PFSK-1 (cell line): ENCODE data around the gene POU2AF1. TPM values are rescaled to one million over a fixed set of nuclear protein-coding genes. Genes with fewer than 3 reads are reported as not detected.

Experiments
- FOXP2 ChIP-seq: optimal IDR thresholded peaks from 2 replicates; pipeline ENCODE3; 2011; ENCODE audit warnings: borderline replicate concordance, control low read depth, inconsistent platforms; ENCODE audit not compliant: insufficient read depth; ENCODE audit errors: extremely low read length, extremely low read depth
- POLR2AphosphoS5 ChIP-seq: IDR thresholded peaks from 2 replicates; pipeline ENCODE4 v1.6.1; 2012; ENCODE audit warnings: low read depth, mild to moderate bottlenecking, control low read depth, low read length, moderate library complexity
- REST ChIP-seq, 2 experiments: IDR thresholded peaks; 2 replicates each; pipeline versions ENCODE4 v1.6.1 to v1.8.0; 2011 to 2012; ENCODE audit warnings: low read depth in 2 of 2, low read length in 2 of 2, control low read depth in 1 of 2, inconsistent platforms in 1 of 2, mild to moderate bottlenecking in 1 of 2, moderate library complexity in 1 of 2; ENCODE audit not compliant: insufficient read depth in 1 of 2
- SIN3A ChIP-seq: IDR thresholded peaks from 2 replicates; pipeline ENCODE4 v1.6.1; 2012; ENCODE audit warnings: mild to moderate bottlenecking, low read length, moderate library complexity, borderline replicate concordance; ENCODE audit not compliant: insufficient read depth
- TAF1 ChIP-seq: IDR thresholded peaks from 2 replicates; pipeline ENCODE4 v1.6.1; 2012; ENCODE audit warnings: low read length, control low read depth, borderline replicate concordance; ENCODE audit not compliant: insufficient read depth
- polyA plus RNA-seq: library from polyadenylated mRNA; unstranded; fragments of >200 nt; gene quantifications from one replicate; pipeline ENCODE4 v1.2.1, GENCODE V29; 2012; ENCODE audit warnings: low read depth, missing spikeins; ENCODE audit not compliant: insufficient read length

Gene POU2AF1
- polyA plus RNA-seq, result 0.41 TPM

GRCh38 chr11:111378861-111379601 lies at the start of gene POU2AF1:
Gene POU2AF1, minus strand, starts transcription at chr11:111379275. Its CDS starts 98 bp downstream, at chr11:111379177.
- TF ChIP-seq FOXP2 (no peak), SIN3A (no peak), TAF1 (no peak)

GRCh38 chr11:111428113-111428876 lies 49.2 kb upstream of the POU2AF1 start:
- TF ChIP-seq TAF1 (no peak), POLR2AphosphoS5 (no peak), FOXP2 (no peak), REST (IDR thresholded peaks at IDR 0.05; ENCODE audit: insufficient read depth in 1 of 2, low read depth in 2 of 2, low read length in 2 of 2) (no peak), SIN3A (no peak)

- TF ChIP-seq REST (IDR thresholded peaks at IDR 0.05; ENCODE audit: insufficient read depth in 1 of 2, low read depth in 2 of 2, low read length in 2 of 2), result no peak
- TF ChIP-seq FOXP2, result no peak
Measured at GRCh38 chr11:111427471-111427912, 48.4 kb upstream of the POU2AF1 start.

- no peak for TF ChIP-seq POLR2AphosphoS5
- TF ChIP-seq FOXP2, result no peak
- TF ChIP-seq SIN3A, result no peak
- no peak for TF ChIP-seq TAF1
- no peak for TF ChIP-seq REST (IDR thresholded peaks at IDR 0.05; ENCODE audit: insufficient read depth in 1 of 2, low read depth in 2 of 2, low read length in 2 of 2)
Measured at GRCh38 chr11:111426617-111427016, 47.5 kb upstream of the POU2AF1 start.

- TF ChIP-seq REST (IDR thresholded peaks at IDR 0.05; ENCODE audit: insufficient read depth in 1 of 2, low read depth in 2 of 2, low read length in 2 of 2) (no peak), POLR2AphosphoS5 (no peak), SIN3A (no peak), FOXP2 (no peak), TAF1 (no peak)
Measured at GRCh38 chr11:111423250-111423615, 44.2 kb upstream of the POU2AF1 start.
